Upper lobe of right lung (tissue), 1 donor: ENCODE measurements around the gene TK1. TPM values are rescaled to one million over a fixed set of nuclear protein-coding genes. Genes with fewer than 3 reads are reported as not detected.

ENCODE experiments used
- ATAC-seq: fragments of 200-7000 bp; cut with Tn5 transposase; one replicate; pipeline ENCODE4 v1.9.1; 2020; ENCODE audit warnings: mild to moderate bottlenecking, moderate library complexity
- DNase-seq: peaks from one replicate; pipeline ENCODE4 v3.0.0-alpha.2; 2020
- H3K27ac ChIP-seq: fragments of 200-600 bp; one replicate; pipeline ENCODE4 v1.8.0; 2022
- H3K27me3 ChIP-seq: fragments of 200-600 bp; one replicate; pipeline ENCODE4 v1.8.0; 2022; ENCODE audit warnings: mild to moderate bottlenecking
- H3K36me3 ChIP-seq: fragments of 200-600 bp; one replicate; pipeline ENCODE4 v1.8.0; 2022
- H3K4me1 ChIP-seq: fragments of 200-600 bp; one replicate; pipeline ENCODE4 v1.8.0; 2022
- H3K4me3 ChIP-seq: fragments of 200-600 bp; one replicate; pipeline ENCODE4 v1.8.0; 2022; ENCODE audit warnings: mild to moderate bottlenecking
- H3K9me3 ChIP-seq: fragments of 200-600 bp; one replicate; pipeline ENCODE4 v1.8.0; 2022
- intact Hi-C: fragments of 100-400 bp; cut with DNase I; formaldehyde crosslinking; loops from one replicate; pipeline ENCODE4 v1.11.0; 2022
- total RNA-seq: library from RNA; stranded (reverse); fragmentation: NEBNext Ultra II Directional; extraction: Animal tissue kit (Norgen Biotek cat#: 25700); gene quantifications from one replicate; pipeline ENCODE4 v1.2.1, GENCODE V29; 2021
- TF ChIP-seq, protein P1 (sequence below): fragments of 200-600 bp; IDR thresholded peaks from one replicate; pipeline ENCODE4 v1.8.0; 2022; ENCODE audit warnings: antibody characterized with exemption
- donor health status: DM: no; HTN: yes; CAD: no; lungs with severe emphysema.

TK1 gene
- total RNA-seq, 1 donor from 2014 or later: 3.3 TPM

DNA sequence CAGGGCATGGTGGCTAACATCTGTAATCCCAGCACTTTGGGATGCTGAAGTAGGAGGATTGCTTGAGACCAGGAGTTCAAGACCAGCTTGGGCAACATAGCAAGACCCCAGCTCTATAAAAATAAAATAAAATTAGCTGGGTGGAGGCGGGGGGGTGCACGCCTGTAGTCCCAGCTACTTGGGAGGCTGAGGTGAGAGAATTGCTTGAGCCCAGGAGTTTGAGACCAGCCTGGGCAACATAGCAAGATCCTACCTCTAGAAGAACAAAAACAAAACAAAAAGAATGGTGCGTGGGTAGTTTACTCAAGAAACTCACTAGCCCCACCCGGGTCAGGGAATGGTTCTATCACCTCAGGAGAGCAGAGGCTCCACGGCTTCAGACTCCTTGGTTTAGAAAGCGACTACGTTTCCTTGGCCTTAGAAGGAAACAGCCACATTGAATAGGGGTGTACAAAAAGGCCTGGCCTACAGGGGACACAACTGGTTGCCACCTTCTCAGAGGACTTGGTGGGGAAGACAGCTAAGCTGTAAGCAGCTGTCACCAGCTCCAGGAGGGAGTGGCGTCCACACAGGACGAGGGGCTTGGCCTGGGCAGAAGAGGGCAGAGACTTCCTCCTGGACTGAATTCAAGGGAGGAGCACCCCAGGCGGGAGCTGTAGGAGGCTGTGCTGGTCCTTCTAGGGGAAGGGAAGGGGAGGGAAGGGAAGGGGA is 716 bp downstream of the TK1 start:
- Histone ChIP-seq H3K27me3 (no peaks in the 10 kb centered on the region), H3K27ac (peak overlapping the region; percentile 20), H3K4me3 (no peak overlapping the region), H3K4me1 (peaks cover 12% of the 10 kb centered on the region), H3K9me3 (no peaks in the 10 kb centered on the region), H3K36me3 (peaks cover 3% of the 10 kb centered on the region)
- ATAC-seq (peak; percentile 57), DNase-seq (peak; percentile 73)
- TF ChIP-seq, protein P1, sequence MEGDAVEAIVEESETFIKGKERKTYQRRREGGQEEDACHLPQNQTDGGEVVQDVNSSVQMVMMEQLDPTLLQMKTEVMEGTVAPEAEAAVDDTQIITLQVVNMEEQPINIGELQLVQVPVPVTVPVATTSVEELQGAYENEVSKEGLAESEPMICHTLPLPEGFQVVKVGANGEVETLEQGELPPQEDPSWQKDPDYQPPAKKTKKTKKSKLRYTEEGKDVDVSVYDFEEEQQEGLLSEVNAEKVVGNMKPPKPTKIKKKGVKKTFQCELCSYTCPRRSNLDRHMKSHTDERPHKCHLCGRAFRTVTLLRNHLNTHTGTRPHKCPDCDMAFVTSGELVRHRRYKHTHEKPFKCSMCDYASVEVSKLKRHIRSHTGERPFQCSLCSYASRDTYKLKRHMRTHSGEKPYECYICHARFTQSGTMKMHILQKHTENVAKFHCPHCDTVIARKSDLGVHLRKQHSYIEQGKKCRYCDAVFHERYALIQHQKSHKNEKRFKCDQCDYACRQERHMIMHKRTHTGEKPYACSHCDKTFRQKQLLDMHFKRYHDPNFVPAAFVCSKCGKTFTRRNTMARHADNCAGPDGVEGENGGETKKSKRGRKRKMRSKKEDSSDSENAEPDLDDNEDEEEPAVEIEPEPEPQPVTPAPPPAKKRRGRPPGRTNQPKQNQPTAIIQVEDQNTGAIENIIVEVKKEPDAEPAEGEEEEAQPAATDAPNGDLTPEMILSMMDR: no peak
- intact Hi-C loops: no loop called here

DNA sequence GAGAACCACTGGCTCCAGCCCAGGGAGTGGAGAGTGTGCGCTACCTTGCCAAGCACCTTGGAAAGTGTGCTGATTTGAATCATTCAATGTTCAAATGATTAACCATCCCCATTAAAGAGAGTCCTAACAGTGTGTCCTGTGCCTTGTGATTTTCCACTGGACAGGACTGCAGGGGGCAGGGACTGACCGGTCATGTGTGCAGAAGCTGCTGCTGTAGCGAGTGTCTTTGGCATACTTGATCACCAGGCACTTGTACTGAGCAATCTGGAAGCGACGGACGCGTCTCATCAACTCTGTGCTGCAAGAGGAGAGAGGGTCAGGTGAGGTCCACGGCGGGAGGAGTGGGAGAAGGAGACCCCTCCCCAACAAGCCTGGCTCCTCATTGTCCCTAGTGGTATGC is 2.0 kb downstream of the TK1 start:
- H3K4me3 ChIP-seq: no peak overlapping the region

DNA sequence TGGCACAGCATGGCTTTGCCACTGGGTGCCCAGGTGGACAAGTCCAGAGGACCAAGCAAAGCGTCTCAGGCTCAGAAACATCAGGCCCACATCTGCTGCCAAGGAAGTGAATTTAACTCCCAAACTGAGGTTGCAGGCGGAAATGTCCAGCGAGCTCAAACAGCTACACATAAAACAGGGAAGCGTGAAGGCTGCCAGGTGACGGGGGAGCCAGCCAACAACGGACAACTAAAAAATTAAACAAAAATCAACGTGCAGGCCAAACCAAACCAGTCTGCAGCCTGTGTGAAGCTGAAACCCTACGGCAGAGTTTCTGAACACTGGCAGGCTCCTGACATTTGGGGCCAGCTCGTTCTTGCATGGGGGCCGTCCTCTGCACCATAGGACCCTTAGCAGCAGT is 2.5 kb downstream of the TK1 start:
- Histone ChIP-seq H3K9me3 (no peaks in the 10 kb centered on the region), H3K36me3 (no peaks in the 10 kb centered on the region), H3K4me1 (peaks cover 24% of the 10 kb centered on the region), H3K27ac (no peak overlapping the region), H3K27me3 (no peaks in the 10 kb centered on the region), H3K4me3 (no peak overlapping the region)
- DNase-seq (no peak), ATAC-seq (no peak)
- TF ChIP-seq, protein P1: no peak
- intact Hi-C loops: no loop called here

More for the DNA sequence above, 2.0 kb downstream of the TK1 start:
- TF ChIP-seq, protein P1: no peak
- Histone ChIP-seq H3K36me3 (no peaks in the 10 kb centered on the region), H3K4me1 (peaks cover 19% of the 10 kb centered on the region), H3K27ac (no peak overlapping the region), H3K27me3 (no peaks in the 10 kb centered on the region), H3K9me3 (no peaks in the 10 kb centered on the region)
- DNase-seq: no peak
- intact Hi-C loops: no loop called here
- ATAC-seq: no peak

DNA sequence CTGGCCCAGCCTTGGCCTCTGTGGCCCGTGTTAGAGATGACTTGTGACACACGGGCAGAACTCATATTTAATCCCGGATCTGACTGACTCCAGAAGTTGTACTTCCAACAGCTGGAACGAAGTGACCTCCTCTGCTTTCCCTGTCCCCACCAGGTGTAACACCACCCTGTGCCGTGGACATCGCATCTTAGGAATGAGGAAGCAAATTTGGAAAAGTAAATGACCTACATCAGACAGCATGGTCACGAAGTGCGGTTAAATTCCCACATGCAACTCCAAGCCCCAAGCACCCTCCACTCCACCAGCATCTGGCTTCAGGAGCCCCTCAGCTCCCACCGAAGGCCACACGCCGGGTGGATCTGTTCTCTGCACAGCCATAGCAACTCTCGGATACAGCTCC is 2.9 kb downstream of the TK1 start:
- Histone ChIP-seq H3K4me1 (peaks cover 28% of the 10 kb centered on the region), H3K36me3 (no peaks in the 10 kb centered on the region), H3K27me3 (no peaks in the 10 kb centered on the region), H3K27ac (no peak overlapping the region), H3K9me3 (no peaks in the 10 kb centered on the region), H3K4me3 (no peak overlapping the region)
- DNase-seq (no peak), ATAC-seq (no peak)
- intact Hi-C loops: no loop called here
- TF ChIP-seq, protein P1: no peak

DNA sequence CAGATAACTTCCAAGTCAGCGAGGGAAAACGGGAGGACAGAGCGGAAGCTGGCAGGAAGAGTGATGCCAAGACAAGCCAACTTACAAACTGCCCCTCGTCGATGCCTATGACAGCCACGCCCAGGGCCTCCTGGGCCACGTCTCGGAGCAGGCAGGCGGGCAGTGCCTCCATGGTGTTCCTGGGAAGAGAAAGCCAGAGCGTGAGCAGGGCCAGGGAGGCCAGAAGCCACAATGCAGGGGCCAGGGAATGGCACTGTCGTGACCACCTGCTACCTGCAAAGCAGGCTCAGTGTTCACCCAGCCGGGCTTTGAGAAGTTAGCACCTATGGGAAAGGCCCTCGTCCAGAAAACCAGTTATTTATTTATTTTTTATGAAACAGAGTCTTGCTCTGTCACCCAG is 4.3 kb downstream of the TK1 start:
- H3K4me1 ChIP-seq: peaks cover 25% of the 10 kb centered on the region
- H3K27me3 ChIP-seq: no peaks in the 10 kb centered on the region
- DNase-seq (no peak), ATAC-seq (no peak)
- H3K27ac ChIP-seq: no peak overlapping the region
- no peaks in the 10 kb centered on the region for H3K9me3 ChIP-seq
- TF ChIP-seq, protein P1: no peak
- H3K36me3 ChIP-seq: no peaks in the 10 kb centered on the region
- intact Hi-C loops: no loop called here
- H3K4me3 ChIP-seq: no peak overlapping the region

DNA sequence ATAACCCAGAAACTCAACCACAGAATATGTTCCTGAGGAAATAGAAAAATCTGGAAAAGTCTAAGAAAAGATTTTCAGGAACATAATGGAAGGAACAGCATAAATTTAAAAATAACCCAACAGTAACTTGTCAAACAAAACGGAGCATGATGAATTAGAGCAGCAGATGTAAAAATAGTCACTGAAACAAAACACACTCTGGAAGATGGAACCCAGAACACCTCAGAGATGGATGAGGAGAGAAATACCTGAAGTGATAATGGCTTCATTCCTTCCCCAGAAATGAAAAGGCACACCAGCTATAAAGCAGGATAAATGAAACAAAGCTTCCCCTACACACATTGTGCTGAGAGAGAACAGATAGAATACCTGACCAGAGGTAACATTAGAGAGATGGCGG is 6.3 kb downstream of the TK1 start:
- H3K27ac ChIP-seq: peak overlapping the region; percentile 53

More for the DNA sequence above, 6.3 kb downstream of the TK1 start:
- Histone ChIP-seq H3K9me3 (no peaks in the 10 kb centered on the region), H3K4me1 (peaks cover 35% of the 10 kb centered on the region), H3K36me3 (no peaks in the 10 kb centered on the region), H3K27me3 (no peaks in the 10 kb centered on the region), H3K4me3 (peak overlapping the region; percentile 4)
- DNase-seq: no peak
- no peak for ATAC-seq
- TF ChIP-seq, protein P1: no peak
- intact Hi-C loops: no loop called here
